A549 (cell line): ENCODE results near the gene TMEM131.

Experiments used
- CHD2 ChIP-seq: fragments of 150-350 bp; IDR thresholded peaks from 2 replicates; pipeline ENCODE4 v1.6.1; 2014; ENCODE audit warnings: low read length; ENCODE audit not compliant: partially characterized antibody
- RNF2 ChIP-seq: fragments of 200-600 bp; sonication (generic); IDR thresholded peaks from 2 replicates; pipeline ENCODE4 v1.6.1; 2016; ENCODE audit warnings: low read depth, mild to moderate bottlenecking, antibody characterized with exemption, moderate library complexity, borderline replicate concordance

DNA sequence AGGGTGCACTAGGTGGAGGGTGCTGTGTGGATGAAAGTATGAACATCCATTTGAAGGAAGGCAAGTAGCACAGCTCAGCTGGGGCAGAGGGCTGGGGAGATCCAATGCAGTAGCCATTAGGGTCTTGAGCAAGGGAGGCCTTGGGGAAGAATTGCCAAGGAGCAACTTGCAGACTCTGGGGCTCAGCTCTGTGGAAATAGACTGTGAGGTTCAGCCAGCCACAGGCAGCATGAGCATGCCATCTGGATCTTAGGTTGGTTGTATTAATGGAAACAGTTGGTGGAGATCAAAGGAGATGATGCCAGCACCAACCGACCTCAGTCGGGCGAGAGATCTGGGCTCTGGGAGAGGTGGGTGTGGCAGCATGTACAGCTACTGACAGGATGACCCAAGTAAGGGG is 276.8 kb downstream of the TMEM131 start:
- TF ChIP-seq CHD2 (no peak), RNF2 (no peak)
